ENCODE data around the gene UTS2R.
A peak's percentile ranks its signal among the peaks of the same experiment; 100 is the strongest.
"Not testable (repeated sequence)": the region's sequence is repeated elsewhere in the genome, so short reads cannot be mapped to it uniquely, and the experiment has no call there.

The UTS2R gene

GRCh38 chr17:82374626-82375331 lies 3.2 kb downstream of the UTS2R start:
- no peak for FAIRE-seq
- no peak for DNase-seq (ENCODE audit: low spot score)

DNA sequence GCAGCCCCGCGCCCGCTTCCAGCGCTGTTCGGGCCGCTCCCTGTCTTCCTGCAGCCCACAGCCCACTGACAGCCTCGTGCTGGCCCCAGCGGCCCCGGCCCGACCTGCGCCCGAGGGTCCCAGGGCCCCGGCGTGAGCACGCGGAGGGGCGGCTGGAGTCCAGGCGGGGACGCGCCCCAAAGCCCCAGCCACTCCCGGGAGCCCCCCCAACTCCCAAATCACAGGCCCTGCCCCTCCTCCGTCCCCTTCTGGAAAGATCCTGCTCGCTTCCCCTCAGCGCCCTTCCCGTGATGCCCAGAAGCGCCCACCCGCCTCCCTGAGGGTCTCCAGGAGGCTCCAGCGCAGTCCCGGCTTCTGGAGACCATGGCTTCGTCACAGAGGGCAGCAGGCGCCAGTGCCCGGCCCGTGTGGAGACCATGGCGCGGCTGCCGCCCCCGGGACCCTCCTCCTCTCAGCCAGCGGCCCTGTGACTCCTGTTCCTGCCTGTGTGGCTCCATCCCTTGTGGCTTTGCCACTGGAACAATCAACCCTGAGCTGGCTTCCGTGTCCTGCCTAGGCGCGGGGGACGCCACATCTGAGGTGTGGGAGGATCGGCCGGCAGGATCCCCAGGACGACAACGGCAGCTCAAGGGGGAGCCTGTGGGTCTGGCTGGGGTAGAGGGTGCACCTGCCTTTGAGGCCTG lies 3.9 kb downstream of the UTS2R start:
- FAIRE-seq (peak; percentile 70), DNase-seq (ENCODE audit: low spot score) (no peak)

DNA sequence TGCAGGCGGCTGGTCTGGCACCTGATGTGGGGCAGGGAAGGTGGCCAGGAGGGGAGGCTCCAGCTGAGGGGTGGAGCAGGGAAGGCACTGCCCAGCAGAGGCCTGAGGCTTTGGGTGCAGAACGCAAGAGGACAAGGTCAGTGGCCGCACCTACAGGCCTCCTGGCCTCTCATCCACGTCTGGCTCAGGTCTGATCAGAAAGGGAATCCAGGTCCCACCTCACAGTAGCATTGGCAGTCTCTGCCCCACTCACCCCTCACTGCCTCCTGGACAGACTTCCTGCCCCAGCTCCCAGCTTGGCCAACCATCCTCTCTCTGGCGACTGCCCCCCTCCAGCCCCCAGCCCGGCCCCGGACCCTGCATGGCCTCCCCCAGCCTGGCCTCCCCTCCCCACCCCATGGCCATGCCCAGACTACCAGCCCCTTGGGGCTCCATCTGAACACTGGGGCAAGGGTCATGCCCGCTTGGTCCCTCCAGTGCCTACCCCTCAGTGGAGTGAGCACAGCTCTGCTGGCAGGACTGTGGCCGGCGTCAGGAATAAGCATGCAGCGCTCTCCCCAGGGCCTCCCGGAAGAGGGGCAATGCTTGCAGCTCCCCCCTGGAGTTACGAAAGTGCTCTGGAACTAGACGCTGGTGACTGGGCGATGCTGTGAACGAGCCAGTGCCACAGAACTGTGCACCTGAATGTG lies 4.6 kb downstream of the UTS2R start:
- no peak for FAIRE-seq
- no peak for DNase-seq (ENCODE audit: low spot score)

DNA sequence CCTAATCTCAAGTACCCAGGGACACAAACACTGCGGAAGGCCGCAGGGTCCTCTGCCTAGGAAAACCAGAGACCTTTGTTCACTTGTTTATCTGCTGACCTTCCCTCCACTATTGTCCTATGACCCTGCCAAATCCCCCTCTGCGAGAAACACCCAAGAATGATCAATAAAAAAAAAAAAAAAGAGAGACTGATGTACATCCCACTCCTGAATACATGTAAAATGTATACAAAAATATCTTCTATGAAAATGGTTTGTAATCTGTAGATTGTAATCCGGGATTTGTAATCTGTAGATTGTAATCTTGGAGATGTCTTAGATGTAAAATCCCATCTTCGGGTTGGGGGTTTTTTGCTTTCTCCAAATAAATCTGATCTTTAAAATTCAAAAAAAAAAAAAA lies 5.7 kb downstream of the UTS2R start:
- FAIRE-seq; DNase-seq (ENCODE audit: low spot score): not testable (repeated sequence)

DNA sequence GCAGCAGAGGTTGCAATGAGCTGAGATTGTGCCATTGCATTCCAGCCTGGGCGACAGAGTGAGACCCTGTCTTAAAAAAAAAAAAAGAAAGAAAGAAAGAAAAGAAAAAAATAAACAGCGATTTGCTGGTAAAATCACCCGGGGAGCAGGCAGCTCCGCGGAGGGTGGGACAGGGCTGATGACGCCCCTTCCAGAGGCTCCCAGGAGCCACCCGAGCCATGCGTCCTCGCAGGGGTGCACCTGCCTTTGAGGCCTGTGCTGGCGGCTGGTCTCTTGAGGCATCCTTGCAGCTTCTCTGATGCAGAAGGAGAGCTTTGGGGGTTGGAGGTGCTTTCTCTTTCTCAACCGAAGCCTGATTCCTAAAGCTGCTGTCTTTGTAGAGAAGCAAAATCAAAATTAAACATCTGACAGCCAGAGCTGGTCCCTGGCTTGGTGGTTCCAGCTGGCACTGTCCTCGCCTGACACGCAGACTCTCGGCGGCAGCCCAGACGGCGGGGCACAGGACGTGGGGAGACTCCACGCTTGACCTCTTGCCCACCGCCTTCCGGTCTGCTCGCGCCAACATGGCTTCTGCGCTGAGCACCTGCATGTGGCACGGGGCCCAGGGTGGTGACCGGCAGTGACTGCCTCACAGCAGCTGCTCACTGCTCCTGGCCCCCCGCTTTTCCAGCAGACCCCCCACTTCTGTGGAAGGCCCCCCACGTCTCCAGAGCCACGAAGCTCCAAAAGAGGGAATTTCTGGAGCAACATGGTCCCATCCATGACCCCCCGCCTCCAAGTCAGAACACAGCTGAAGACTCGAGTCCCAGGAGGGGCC lies 6.6 kb downstream of the UTS2R start:
- DNase-seq (ENCODE audit: low spot score): no peak
- FAIRE-seq: peak; percentile 65

DNA sequence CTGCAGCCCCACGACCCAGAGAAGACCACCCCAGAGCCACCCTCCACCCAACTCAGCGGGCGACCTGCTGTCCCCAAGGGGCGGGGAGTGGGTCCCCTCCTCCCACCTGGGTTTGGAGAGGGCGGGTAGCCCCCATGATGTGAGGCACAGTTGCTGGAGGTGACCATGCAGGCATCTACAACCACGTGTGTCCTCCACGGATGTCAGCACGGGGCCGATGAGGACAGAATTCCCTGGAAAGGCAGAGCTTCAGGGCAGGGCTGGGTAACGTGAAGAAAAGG lies 7.1 kb downstream of the UTS2R start:
- FAIRE-seq (no peak), DNase-seq (ENCODE audit: low spot score) (no peak)

- no peak for DNase-seq (ENCODE audit: low spot score)
Observed at GRCh38 chr17:82380860-82381702, 9.5 kb downstream of the UTS2R start.

GRCh38 chr17:82381703-82382009 lies 10.1 kb downstream of the UTS2R start:
- FAIRE-seq; DNase-seq (ENCODE audit: low spot score): not testable (repeated sequence)

More at GRCh38 chr17:82380860-82381702, 9.5 kb downstream of the UTS2R start:
- FAIRE-seq: peak; percentile 100

DNA sequence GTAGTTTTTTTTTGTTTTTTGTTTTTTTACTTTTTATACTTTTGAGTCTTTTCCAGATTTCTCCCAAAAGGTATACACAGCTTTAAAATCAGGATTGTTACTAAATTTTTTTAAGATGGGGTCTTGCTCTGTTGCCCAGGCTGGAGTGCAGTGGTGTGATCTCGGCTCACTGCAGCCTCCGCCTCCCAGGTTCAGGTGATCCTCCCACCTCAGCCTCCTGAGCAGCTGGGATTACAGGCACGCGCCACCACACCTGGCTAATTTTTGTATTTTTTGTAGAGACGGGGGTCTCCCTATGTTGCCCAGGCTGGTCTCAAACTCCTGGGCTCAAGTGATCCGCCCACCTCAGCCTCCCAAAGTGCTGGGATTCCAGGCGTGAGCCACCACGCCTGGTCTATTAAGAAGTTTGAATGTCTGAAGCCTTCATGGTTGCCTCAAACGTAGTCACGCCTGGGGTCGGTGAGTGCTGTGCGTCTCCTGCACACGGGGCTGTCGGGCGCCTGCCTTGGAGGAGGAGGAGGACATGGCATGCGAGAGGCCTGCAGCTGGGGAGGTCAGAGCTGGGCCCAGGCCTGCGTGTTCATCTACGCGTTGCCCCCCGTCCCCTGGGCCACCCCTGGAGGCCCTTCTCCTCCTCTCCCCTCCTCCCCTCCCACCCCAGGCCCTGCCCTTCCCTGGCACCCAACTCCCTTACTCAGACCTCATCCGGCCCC lies 10.8 kb downstream of the UTS2R start:
- FAIRE-seq; DNase-seq (ENCODE audit: low spot score): not testable (repeated sequence)

DNA sequence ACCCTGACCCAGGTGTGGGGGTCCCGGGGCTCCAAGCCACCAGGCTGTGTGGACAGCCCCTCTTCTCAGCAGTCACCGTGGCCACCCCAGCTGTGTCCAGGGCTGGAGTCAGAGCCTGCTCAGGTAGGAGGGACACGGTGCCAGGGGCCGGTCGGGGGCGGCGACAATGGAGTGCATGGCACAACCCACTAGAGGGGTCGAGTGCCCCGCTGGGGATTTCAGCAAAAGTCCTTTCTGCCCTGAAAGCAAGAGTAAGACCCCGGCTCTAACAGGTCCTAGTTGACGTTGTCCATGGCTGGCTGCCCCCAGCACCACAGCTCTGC lies 11.3 kb downstream of the UTS2R start:
- no peak for FAIRE-seq
- DNase-seq (ENCODE audit: low spot score): no peak

GRCh38 chr17:82383411-82383810 lies 11.8 kb downstream of the UTS2R start:
- FAIRE-seq (no peak), DNase-seq (ENCODE audit: low spot score) (no peak)

- FAIRE-seq: no peak
- no peak for DNase-seq (ENCODE audit: low spot score)
Observed at GRCh38 chr17:82384051-82384729, 12.6 kb downstream of the UTS2R start.

- FAIRE-seq (peak; percentile 85), DNase-seq (ENCODE audit: low spot score) (peak; percentile 72)
Observed at GRCh38 chr17:82384730-82385481, 13.3 kb downstream of the UTS2R start.

DNA sequence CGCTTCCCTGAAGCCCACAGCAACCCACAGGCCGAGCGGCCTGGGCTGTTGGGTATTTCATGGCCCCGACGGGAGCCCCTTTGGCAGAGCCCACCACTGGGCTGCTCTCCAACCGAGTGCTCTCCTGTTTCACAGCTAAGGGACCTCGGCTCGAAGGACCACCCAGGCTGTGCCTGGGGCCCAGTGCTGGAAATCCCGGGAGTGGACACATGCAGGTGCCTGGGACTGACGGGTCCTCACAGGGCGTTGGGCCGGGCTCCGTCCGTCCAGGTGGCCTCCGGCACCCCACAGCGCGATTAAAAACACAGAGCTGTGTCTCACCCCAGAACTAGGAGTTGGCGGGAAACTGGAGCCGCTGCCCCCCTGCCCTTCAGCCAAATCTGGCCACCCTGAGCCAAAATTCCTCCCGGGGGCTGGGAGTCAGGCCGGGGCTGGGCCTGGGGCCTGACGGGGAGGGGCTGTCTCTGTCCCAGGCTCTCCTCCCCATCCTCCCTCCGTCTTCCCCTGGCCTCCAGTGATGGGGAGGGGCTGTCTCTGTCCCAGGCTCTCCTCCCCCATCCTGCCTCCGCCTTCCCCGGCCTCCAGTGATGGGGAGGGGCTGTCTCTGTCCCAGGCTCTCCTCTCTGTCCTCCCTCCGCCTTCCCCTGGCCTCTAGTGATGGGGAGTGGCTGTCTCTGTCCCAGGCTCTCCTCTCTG lies 14.1 kb downstream of the UTS2R start:
- FAIRE-seq: no peak

GRCh38 chr17:82386255-82386831 lies 14.8 kb downstream of the UTS2R start:
- no peak for FAIRE-seq
- no peak for DNase-seq (ENCODE audit: low spot score)

More for the DNA sequence above, 14.1 kb downstream of the UTS2R start:
- no peak for DNase-seq (ENCODE audit: low spot score)

- no peak for FAIRE-seq
- DNase-seq (ENCODE audit: low spot score): no peak
Observed at GRCh38 chr17:82386881-82387704, 15.5 kb downstream of the UTS2R start.

GRCh38 chr17:82387705-82388106 lies 16.1 kb downstream of the UTS2R start:
- FAIRE-seq: no peak

More at GRCh38 chr17:82387705-82388106, 16.1 kb downstream of the UTS2R start:
- DNase-seq (ENCODE audit: low spot score): no peak
